Measurements from ENCODE around the gene CFAP99. TPM values are rescaled to one million over a fixed set of nuclear protein-coding genes. Genes with fewer than 3 reads are reported as not detected.

The CFAP99 gene
- total and polyA plus RNA-seq, 2 of the 8 experiments (the other 6 are each of a cell fraction or from before 2014, with no cell fraction given), result not detected

DNA sequence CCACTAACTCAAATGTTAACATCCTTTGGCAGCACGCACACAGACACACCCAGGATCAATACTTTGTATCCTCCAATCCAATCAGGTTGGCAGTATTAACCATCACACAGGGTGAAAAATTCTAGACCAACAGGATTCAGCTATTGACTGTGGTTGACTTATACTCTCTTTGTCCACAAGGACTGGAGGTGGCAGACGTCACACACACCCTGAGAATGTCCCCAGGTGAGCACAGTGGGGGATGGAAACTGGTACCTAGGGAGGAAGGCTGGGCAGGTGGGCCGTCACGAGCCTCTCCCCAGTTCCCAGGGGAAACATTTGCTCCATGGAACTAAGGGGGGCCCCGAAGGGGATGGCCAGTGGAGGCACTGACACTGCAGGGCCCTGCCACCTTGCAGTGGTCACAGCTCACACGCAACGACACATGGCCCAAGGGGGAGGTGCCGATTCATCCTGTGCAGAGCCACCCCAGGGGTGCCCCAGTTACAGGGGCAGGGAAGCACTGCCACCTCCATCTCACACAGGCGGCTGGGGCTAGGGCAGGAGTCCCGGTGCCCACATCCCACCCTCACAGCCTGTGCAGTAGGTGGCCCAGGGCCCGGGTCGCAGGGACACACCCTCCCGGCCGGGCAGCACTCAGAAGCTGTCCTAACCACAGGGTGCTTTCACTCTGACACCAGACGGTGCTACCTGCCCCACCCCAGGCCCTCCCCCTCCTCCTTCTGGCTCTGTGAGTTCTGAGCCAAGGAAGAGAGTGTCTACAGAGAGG is 17.7 kb upstream of the CFAP99 start (continued):
- TF ChIP-seq, protein P1, sequence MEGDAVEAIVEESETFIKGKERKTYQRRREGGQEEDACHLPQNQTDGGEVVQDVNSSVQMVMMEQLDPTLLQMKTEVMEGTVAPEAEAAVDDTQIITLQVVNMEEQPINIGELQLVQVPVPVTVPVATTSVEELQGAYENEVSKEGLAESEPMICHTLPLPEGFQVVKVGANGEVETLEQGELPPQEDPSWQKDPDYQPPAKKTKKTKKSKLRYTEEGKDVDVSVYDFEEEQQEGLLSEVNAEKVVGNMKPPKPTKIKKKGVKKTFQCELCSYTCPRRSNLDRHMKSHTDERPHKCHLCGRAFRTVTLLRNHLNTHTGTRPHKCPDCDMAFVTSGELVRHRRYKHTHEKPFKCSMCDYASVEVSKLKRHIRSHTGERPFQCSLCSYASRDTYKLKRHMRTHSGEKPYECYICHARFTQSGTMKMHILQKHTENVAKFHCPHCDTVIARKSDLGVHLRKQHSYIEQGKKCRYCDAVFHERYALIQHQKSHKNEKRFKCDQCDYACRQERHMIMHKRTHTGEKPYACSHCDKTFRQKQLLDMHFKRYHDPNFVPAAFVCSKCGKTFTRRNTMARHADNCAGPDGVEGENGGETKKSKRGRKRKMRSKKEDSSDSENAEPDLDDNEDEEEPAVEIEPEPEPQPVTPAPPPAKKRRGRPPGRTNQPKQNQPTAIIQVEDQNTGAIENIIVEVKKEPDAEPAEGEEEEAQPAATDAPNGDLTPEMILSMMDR (IDR thresholded peaks at IDR 0.05; ENCODE audit: control extremely low read depth in 1 of 3, insufficient read depth in 1 of 3, low read depth in 1 of 3, low read length in 3 of 3), result no peak
- TF ChIP-seq CEBPB (IDR thresholded peaks at IDR 0.05; ENCODE audit: low read depth, low read length) (no peak), CBX5 (IDR thresholded peaks at IDR 0.05; ENCODE audit: low read depth, low read length) (no peak), POLR2A (IDR thresholded peaks at IDR 0.05; ENCODE audit: control extremely low read depth in 1 of 2, low read depth in 2 of 2, low read length in 2 of 2) (no peak)

Measured in H1 (cell line).